Activated naive CD4-positive, alpha-beta T cell treated with anti-CD3 and anti-CD28 coated beads, Interleukin-2, amount 50 U/mL, for 72 hours (primary cell): ENCODE data around the gene ERCC5. TPM values are rescaled to one million over a fixed set of nuclear protein-coding genes. Genes with fewer than 3 reads are reported as not detected.
A peak's percentile ranks its signal among the peaks of the same experiment; 100 is the strongest.

Source experiments
- ATAC-seq, 2 donors: fragments of 150-1000 bp; cut with Tn5 transposase; 2 replicates each; pipeline ENCODE4 v1.10.0; 2021; ENCODE audit warnings: mild to moderate bottlenecking in 2 of 2, moderate library complexity in 2 of 2
- DNase-seq, 2 donors: peaks; one replicate each; pipeline ENCODE4 v3.0.0; 2021 to 2022; ENCODE audit warnings: low spot score in 2 of 2
- H3K27ac Mint-ChIP-seq, 2 donors: one replicate each; pipeline ENCODE4 v1.8.0; 2022; ENCODE audit warnings: mild to moderate bottlenecking in 2 of 2, mixed read lengths in 2 of 2
- H3K36me3 Mint-ChIP-seq, 2 donors: one replicate each; pipeline ENCODE4 v1.8.0; 2022; ENCODE audit warnings: mixed read lengths in 2 of 2
- H3K9me3 Mint-ChIP-seq, 2 donors: one replicate each; pipeline ENCODE4 v1.8.0; 2022; ENCODE audit warnings: mixed read lengths in 2 of 2
- total RNA-seq, 2 donors: library from RNA; stranded (reverse); gene quantifications; one replicate each; pipeline ENCODE4 v1.2.3, GENCODE V29; 2022

The ERCC5 gene
- total RNA-seq, 2 donors from 2014 or later, result 69.7 to 84.6 TPM

DNA sequence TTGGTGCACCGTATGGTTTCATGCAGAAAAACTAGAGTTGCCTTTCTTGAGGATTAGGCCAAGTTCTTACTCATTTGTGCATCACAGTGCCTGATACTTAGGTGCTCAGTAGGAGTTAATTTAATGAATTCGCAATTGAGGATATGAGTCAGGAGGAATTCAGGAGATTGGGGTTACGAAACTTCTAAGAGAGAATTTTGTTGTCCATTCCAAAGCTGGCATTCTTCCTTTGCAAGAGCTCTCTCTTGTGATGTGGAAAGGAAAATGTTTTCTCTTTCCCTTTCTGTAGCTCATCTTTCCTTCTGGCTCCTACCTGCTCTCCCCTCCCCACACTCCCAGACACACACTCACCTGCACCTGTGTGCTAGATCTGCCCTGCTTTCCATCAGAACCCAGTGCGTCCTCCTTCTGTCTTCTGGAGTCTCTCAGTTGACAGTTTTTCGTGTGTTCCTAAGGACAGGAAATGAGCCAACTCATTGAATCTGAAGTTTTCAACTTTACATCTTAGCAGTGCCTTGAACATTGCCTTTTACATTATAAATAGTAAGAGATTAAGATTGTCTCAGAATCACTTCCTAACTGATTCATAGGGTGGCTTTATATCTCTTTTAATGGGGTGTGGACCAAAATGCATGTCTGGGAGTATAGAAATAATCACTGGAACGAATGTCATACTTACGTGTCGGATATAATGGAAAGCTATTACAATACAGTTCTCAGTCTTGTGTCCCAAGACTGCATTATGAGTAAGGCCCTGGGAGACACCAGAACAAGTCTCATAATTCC is 19.7 kb upstream of the ERCC5 start:
- Mint-ChIP-seq H3K9me3 (no peaks in the 10 kb centered on the region), H3K36me3 (no peaks in the 10 kb centered on the region), H3K27ac (no peak overlapping the region)
- DNase-seq (no peak), ATAC-seq (no peak)

DNA sequence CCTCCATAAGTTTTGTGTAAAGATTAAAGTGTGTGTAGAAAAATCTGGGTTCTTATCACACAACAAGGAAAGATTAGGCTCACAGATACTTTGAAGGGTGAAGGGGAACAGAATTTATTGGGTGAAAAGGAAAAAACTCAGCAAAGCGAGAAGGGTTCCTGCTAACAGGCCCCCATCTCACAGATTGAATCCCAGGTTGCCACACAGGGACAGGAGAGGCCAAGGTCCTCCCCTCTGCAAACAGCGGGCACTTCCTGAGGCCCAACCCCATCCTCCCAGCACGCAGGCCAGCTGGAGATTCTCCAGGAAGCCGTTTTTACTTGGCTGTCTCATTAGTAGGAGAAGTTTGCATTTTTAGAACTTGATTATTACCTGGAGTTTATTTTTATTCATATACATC is 15.2 kb upstream of the ERCC5 start:
- no peak overlapping the region for H3K27ac Mint-ChIP-seq
- DNase-seq, result no peak
- H3K9me3 Mint-ChIP-seq, result no peaks in the 10 kb centered on the region
- ATAC-seq, result no peak
- no peaks in the 10 kb centered on the region for H3K36me3 Mint-ChIP-seq

DNA sequence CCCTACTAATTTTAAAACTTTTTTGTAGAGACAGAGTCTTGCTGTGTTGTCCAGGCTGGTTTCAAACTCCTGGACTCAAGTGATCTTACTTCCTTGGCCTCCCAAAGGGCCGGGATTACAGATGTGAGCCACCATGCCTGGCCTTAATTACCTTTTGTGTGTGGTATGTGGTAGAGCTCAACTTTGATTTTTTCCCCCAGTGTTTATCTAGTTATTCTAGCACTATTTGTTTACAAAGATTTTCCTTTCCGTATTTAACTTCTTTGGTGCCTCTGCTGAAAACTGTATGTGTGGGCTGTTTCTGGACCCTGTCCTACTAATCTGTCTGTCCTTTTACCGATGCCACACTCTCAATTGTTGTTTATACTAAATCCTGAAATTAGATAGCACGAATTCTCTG is 9.4 kb upstream of the ERCC5 start:
- Mint-ChIP-seq H3K9me3 (no peaks in the 10 kb centered on the region), H3K36me3 (no peaks in the 10 kb centered on the region), H3K27ac (peak overlapping the region in 1 of 2 donors; percentile 9)
- DNase-seq (no peak), ATAC-seq (no peak)

DNA sequence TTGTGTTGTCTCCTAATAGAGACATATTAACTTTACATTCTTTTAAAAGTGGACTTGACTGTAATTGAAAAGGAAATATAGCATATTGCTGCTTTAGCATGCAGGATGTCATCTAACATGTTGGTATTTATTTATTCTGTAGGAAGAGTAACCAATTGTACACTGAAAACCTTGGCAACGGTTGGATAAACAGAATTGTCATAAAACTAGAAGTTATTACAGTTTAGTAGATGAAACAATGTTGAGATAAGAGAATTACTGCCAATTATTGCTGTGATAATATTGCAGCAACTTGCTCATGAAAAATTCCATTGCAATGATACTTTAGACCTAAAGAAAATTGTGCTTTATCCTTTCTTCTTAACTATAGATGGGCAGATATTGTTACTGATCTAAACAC is 7.6 kb upstream of the ERCC5 start:
- no peaks in the 10 kb centered on the region for H3K36me3 Mint-ChIP-seq
- no peaks in the 10 kb centered on the region for H3K9me3 Mint-ChIP-seq
- ATAC-seq (no peak), DNase-seq (no peak)
- no peak overlapping the region for H3K27ac Mint-ChIP-seq

DNA sequence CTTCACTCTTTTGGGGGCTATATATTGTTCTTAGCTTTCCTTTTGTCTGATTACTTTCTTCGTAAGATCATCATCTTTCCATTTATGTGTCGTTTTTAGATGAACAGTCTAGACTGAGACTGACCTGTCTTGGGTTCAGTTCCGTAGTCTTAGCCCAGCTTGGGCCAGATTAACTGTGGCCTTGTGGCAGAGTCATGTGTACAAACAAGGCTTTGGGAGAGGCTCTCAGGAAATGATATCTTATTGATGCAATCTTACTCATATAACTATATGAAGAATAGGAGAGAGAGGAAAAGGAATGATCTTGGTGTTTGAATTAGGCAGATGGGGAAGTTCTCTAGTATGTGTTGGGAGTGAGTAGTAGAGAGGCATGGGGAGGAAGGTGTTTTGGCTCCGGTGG is 6.8 kb upstream of the ERCC5 start:
- Mint-ChIP-seq H3K9me3 (no peaks in the 10 kb centered on the region), H3K36me3 (no peaks in the 10 kb centered on the region)
- no peak for ATAC-seq

DNA sequence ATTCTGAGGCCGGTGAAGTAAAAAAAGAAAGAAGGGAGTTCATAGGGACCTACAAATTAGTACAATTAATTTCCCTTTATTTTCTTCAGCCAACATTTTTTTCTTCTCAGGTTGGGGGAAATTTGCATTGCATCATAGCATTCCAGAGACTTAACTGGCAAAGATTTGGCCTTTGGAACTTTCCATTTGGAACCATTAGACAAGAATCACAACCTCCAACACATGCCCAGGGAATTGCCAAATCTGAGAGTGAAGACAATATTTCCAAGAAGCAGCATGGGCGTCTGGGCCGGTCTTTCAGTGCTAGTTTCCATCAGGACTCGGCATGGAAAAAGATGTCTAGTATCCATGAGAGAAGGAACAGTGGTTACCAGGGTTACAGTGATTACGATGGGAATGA is 6.4 kb upstream of the ERCC5 start:
- no peaks in the 10 kb centered on the region for H3K9me3 Mint-ChIP-seq
- DNase-seq, result no peak
- no peak overlapping the region for H3K27ac Mint-ChIP-seq
- H3K36me3 Mint-ChIP-seq, result peaks cover 0 to under 1% of the 10 kb centered on the region in 2 donors
- ATAC-seq, result no peak

More for the DNA sequence above, 6.8 kb upstream of the ERCC5 start:
- no peak overlapping the region for H3K27ac Mint-ChIP-seq
- DNase-seq, result no peak

DNA sequence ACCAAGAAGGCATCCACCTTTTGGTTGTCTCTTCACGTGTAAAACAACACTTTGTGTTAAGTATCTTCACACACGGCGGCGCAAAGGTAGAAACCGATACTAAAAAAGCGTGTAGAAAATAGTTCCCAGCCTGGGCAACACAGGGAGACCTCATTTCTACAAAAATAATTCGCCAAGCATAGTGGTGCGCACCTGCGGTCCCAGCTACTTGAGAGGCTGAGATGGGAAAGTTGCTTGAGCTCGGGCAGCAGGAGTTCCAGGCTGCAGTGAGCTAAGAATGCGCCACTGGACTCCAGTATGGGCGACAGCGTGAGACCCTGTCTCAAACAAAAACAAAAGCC is 573 bp upstream of the ERCC5 start:
- DNase-seq (no peak), ATAC-seq (peak; percentile 16 to 20)
- Mint-ChIP-seq H3K36me3 (peaks cover 16 to 19% of the 10 kb centered on the region in 2 donors), H3K27ac (peak overlapping the region; percentile 99), H3K9me3 (no peaks in the 10 kb centered on the region)

DNA sequence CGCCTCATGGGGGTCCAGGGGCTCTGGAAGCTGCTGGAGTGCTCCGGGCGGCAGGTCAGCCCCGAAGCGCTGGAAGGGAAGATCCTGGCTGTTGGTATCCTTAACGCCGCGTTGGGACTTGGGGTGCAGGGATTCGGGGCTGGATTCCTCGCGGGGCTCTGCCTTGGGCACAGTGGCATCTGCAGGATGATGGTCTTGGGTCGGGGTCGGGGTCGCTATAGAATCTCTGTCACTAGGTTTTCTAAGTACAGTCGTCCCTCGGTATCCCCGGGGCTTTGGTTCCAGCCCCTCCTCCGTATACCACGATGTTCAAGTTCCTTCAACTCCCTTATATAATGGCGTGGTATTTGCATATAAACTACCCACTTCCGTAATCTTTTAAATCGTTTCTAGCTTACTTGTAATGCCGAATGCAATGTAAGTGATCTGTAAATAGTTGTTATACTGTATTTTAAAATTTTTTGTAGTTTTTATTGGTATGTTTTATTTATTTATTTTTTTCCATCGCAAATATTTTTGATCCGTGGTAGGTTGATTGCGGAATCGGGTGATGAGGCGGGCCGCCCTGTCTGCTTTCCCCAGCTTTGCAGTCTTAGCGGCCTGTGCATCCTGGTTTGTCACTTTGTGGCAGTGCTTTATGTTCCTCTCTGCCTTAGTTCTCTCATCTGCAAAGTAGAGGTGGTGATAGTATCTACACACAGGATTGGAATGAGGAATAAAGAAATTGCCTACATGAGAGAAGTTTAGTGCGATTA is 606 bp downstream of the ERCC5 start:
- peak overlapping the region; percentile 99 for H3K27ac Mint-ChIP-seq
- peak in 1 of 2 donors; percentile 20 for DNase-seq
- peaks cover 16 to 19% of the 10 kb centered on the region in 2 donors for H3K36me3 Mint-ChIP-seq
- peak; percentile 47 to 52 for ATAC-seq
- H3K9me3 Mint-ChIP-seq, result no peaks in the 10 kb centered on the region

DNA sequence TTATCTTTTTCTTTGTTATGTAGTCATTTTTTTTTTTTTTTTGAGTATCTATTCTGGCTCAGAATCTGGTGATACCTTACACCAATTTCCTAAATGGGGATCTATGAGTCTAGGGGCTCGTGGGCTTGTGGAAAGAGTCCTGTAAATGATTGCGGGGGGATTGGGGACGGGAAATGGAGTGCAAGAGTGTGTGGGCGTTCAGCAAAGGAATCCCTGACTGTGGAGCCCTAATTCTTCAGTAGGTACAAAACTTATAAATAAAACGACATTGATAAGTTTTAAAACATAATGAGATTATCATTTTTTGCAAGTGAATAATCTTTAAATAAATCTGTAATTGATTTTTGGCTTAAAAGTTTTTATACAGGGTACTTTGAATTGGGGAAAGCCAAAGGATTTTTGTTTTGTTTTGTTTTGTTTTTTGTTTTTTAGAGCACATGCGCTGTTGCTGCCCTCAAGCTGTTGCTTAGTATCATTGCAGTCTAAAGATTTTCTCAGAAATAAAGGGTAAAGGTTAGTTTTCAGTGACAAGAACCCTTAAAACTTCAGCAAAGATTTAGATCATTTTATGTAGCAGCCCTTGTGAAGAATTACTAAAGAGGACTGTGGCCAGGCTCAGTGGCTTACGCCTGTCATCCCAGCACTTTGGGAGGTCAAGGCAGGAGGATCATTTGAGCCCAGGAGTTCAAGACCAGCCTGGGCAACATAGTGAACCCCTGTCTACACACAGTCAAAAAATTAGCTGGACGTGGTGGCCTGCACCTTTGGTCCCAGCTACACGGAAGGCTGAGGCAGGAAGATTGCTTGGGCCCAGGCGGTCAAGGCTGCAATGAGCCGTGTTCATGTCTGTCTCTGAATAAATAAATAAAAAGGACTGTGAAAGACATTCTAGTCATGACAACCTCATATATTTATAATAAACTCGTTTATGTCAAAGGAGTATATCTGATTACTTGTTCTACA is 1.7 kb downstream of the ERCC5 start:
- Mint-ChIP-seq H3K27ac (peak overlapping the region; percentile 99), H3K36me3 (peaks cover 16 to 19% of the 10 kb centered on the region in 2 donors)
- DNase-seq, result no peak

DNA sequence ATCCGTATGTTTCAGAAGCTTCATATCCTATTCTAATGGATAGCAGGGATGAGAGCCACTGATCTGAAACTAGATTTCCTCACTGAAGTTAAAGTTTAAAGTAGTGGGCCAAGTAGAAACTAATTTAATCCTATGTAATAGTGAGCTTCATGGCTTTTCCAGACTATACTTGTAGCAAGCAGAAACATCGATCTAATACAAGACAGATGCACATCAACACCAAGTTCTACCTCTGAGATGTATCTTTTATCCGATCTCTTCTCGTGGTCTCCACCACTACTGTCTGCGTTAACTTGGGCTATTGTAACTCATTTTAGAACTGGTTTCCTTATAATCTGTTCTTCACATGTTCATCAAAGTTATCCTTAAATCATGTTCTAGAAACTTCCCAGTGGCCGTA is 3.1 kb downstream of the ERCC5 start:
- ATAC-seq (no peak), DNase-seq (no peak)
- Mint-ChIP-seq H3K27ac (peak overlapping the region in 1 of 2 donors; percentile 37), H3K9me3 (no peaks in the 10 kb centered on the region), H3K36me3 (peaks cover 16 to 24% of the 10 kb centered on the region in 2 donors)

More for the DNA sequence above, 1.7 kb downstream of the ERCC5 start:
- H3K9me3 Mint-ChIP-seq, result no peaks in the 10 kb centered on the region
- no peak for ATAC-seq

DNA sequence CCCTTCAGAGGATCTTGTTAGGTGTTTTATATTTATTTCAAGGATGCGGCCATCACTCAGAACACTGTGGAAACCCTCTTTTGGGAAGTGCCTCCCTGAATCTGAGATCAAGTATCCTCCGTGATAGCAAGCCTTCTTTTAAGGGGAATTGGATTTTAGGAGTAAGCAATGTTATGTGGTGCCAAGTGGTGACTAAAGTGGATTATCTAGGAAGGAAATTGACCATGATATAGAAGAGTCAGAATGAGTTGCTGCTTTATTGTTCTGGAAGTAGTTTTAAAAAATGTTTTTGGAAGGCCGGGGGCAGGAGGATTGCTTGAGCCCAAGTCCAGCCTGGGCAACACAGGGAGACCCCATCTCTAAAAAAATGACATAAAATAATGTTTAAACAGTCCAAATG is 6.7 kb downstream of the ERCC5 start:
- DNase-seq, result no peak
- Mint-ChIP-seq H3K9me3 (no peaks in the 10 kb centered on the region), H3K27ac (peak overlapping the region in 1 of 2 donors; percentile 91), H3K36me3 (peaks cover 5 to 22% of the 10 kb centered on the region in 2 donors)
- ATAC-seq, result no peak

DNA sequence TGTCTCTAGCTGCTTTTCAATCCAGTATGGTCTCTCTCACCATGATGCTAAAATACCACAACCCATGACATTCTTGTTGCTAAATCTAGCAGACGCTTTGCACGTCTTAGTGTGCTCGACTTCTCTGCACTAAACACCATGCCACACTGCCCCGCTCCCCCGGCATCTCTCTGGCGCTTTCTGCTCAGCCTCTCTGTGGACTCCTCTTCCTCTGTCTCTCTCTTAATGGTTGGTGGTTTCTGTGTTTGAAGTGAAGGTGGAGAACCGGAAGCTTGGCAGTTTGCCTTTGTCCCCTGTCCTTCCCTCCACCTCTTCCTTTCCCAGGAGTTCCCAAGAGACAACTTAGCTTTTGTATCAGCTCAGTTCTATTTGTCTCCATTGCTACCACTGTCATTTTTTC is 8.8 kb downstream of the ERCC5 start:
- H3K9me3 Mint-ChIP-seq, result no peaks in the 10 kb centered on the region
- no peak for DNase-seq
- peaks cover 12 to 22% of the 10 kb centered on the region in 2 donors for H3K36me3 Mint-ChIP-seq
- H3K27ac Mint-ChIP-seq, result peak overlapping the region; percentile 76 to 89
- ATAC-seq, result peak; percentile 44 to 72

DNA sequence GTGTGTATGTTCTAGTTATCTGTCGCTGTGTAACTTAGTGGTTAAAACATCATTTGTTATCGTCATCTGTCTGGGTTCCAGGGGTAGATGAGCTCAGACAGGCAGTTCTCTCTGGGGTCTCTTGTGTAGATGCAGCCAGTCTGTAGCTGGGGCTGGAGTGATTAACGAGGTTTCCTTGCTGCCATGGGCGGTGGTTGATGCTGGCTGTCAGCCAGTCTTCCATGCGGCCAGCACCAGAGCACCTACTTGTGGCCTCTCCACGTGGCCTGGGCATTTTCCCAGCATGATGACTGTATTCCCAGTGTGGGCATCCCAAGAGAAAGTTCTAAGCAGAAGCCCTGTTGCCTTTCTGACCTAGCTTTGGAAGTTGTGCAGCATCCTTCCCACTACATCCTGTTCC is 10.7 kb downstream of the ERCC5 start:
- Mint-ChIP-seq H3K36me3 (peaks cover 17 to 22% of the 10 kb centered on the region in 2 donors), H3K27ac (no peak overlapping the region), H3K9me3 (no peaks in the 10 kb centered on the region)
- ATAC-seq (no peak), DNase-seq (no peak)

DNA sequence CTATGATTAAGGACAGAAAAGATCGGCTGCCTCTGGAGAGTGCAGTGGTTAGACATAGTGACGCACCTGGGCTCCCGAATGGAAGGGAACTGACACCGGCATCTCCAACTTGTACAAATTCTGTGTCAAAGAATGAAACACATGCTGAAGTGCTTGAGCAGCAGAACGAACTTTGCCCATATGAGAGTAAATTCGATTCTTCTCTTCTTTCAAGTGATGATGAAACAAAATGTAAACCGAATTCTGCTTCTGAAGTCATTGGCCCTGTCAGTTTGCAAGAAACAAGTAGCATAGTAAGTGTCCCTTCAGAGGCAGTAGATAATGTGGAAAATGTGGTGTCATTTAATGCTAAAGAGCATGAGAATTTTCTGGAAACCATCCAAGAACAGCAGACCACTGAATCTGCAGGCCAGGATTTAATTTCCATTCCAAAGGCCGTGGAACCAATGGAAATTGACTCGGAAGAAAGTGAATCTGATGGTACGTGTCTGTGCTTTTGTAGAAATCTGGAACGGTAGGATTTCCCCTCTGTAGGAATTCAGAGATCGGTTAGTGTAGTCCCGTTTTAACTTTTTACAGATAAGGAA is 16.9 kb downstream of the ERCC5 start:
- ATAC-seq, result no peak
- peaks cover 23 to 33% of the 10 kb centered on the region in 2 donors for H3K36me3 Mint-ChIP-seq

DNA sequence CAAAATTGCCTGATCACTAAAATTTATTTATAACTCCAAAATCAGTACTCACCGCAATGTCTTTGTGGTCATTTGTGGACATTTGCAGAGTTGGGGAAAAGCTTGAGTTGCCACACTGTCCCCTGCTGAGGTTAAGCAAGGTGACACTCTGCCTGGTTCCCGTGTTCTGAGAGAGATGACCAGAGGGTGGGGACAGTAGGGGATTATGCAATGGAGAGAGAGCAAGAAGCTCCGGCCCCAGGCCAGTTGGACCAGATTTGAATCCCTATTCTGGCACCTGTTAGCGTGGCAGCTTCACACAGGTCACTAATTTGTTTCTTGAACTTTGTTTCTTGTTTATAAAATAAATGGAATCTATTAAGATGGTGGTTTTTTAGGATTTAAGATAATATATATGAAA is 17.8 kb downstream of the ERCC5 start:
- no peak for DNase-seq
- no peak for ATAC-seq
- H3K36me3 Mint-ChIP-seq, result peaks cover 23 to 33% of the 10 kb centered on the region in 2 donors
- H3K9me3 Mint-ChIP-seq, result no peaks in the 10 kb centered on the region
- no peak overlapping the region for H3K27ac Mint-ChIP-seq

More for the DNA sequence above, 16.9 kb downstream of the ERCC5 start:
- no peaks in the 10 kb centered on the region for H3K9me3 Mint-ChIP-seq
- peak overlapping the region in 1 of 2 donors; percentile 1 for H3K27ac Mint-ChIP-seq
- DNase-seq, result no peak

DNA sequence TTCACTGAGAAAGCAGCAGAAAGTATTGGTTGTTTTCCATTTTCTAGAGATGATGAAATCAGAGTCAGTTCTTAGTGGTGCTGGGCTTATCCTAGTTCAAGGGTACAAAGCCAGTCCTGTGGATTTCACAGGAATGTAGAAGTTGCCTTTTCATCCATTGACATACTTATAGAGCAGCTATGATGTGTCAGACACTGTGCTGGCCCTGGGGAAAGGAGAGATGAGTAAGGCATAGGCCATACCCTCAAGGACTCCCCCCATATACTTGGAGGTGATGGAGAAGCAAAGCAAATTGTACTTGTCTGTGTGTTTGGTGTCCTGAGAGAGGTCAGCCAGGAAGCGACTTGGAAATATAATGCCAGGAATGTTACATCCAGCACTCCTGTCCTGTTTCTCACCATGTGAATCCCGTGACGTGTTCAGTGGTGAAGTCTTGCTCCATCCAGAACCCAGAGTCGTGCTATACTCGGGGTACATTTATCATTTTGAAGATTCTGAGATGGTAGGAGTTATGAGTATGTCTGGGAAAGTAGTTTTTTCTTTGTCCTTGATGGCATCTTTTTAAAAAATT is 22.6 kb downstream of the ERCC5 start:
- DNase-seq, result no peak
- Mint-ChIP-seq H3K27ac (peak overlapping the region in 1 of 2 donors; percentile 15), H3K9me3 (no peaks in the 10 kb centered on the region), H3K36me3 (peaks cover 14 to 23% of the 10 kb centered on the region in 2 donors)
- ATAC-seq, result peak; percentile 37 to 38
